T-helper 9 cell (primary cell): ENCODE results near the gene SRF.

Source experiments
- DNase-seq: peaks from one replicate; pipeline ENCODE4 v3.0.0-alpha.2; 2020

SRF gene

GRCh38 chr6:43184268-43184985 lies 13.4 kb downstream of the SRF start:
- no peak for DNase-seq

GRCh38 chr6:43185391-43185985 lies 14.4 kb downstream of the SRF start:
- no peak for DNase-seq

GRCh38 chr6:43186019-43186418 lies 14.9 kb downstream of the SRF start:
- no peak for DNase-seq

GRCh38 chr6:43186706-43187105 lies 15.6 kb downstream of the SRF start:
- no peak for DNase-seq

GRCh38 chr6:43187821-43188220 lies 16.8 kb downstream of the SRF start:
- DNase-seq: no peak

GRCh38 chr6:43188426-43188825 lies 17.4 kb downstream of the SRF start:
- DNase-seq: no peak

GRCh38 chr6:43189776-43190304 lies 18.8 kb downstream of the SRF start:
- no peak for DNase-seq

GRCh38 chr6:43192911-43193310 lies 21.8 kb downstream of the SRF start:
- DNase-seq: no peak

- no peak for DNase-seq
Observed at GRCh38 chr6:43193929-43194328, 22.9 kb downstream of the SRF start.

GRCh38 chr6:43196337-43196736 lies 25.3 kb downstream of the SRF start:
- DNase-seq: no peak

GRCh38 chr6:43199912-43200311 lies 28.8 kb downstream of the SRF start:
- no peak for DNase-seq

- no peak for DNase-seq
Observed at GRCh38 chr6:43200541-43200940, 29.5 kb downstream of the SRF start.

- no peak for DNase-seq
Observed at GRCh38 chr6:43202451-43202850, 31.4 kb downstream of the SRF start.

GRCh38 chr6:43203029-43203717 lies 32.1 kb downstream of the SRF start:
- no peak for DNase-seq

- no peak for DNase-seq
Observed at GRCh38 chr6:43203718-43204095, 32.6 kb downstream of the SRF start.

GRCh38 chr6:43204271-43205105 lies 33.4 kb downstream of the SRF start:
- no peak for DNase-seq

- DNase-seq: no peak
Observed at GRCh38 chr6:43205849-43206248, 34.8 kb downstream of the SRF start.

GRCh38 chr6:43207286-43207685 lies 36.2 kb downstream of the SRF start:
- no peak for DNase-seq

- DNase-seq: no peak
Observed at GRCh38 chr6:43211955-43212354, 40.9 kb downstream of the SRF start.

- no peak for DNase-seq
Observed at GRCh38 chr6:43213431-43213830, 42.4 kb downstream of the SRF start.

- DNase-seq: no peak
Observed at GRCh38 chr6:43215066-43215465, 44.0 kb downstream of the SRF start.

- no peak for DNase-seq
Observed at GRCh38 chr6:43216200-43216599, 45.1 kb downstream of the SRF start.

GRCh38 chr6:43217351-43217750 lies 46.3 kb downstream of the SRF start:
- DNase-seq: no peak
